ENCODE results near the gene SPEG. TPM values are rescaled to one million over a fixed set of nuclear protein-coding genes. Genes with fewer than 3 reads are reported as not detected.

SPEG gene
- total and polyA plus RNA-seq, 10 donors, result 0.74 to 8.2 (median 3.7) TPM

DNA sequence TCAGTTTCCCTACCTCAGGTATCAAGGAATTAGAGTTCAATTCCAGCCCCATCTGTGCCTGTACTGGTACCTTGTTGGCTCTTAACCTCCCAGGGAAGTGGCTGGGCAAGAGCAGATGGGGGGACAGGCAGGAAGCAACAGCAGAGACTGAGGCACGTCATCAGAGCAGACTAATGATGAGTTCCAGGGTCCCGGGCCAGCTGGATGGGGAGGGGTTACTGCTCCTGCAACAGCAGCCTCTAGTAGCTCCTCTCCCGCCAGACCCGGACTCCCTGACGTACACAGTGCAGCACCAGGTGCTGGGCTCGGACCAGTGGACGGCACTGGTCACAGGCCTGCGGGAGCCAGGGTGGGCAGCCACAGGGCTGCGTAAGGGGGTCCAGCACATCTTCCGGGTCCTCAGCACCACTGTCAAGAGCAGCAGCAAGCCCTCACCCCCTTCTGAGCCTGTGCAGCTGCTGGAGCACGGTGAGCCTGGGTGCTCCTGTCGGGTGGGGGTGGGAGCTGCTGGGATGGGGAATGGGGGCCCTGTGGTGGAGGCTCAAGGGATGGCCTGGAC lies 38.1 kb downstream of the SPEG start:
- Histone ChIP-seq H3K4me1 (peaks cover 0 to 8% (median 2%) of the 10 kb centered on the region in 6 donors), H3K27me3 (replicated peaks in 1 of 7) (peaks cover 0 to 65% (median 0%) of the 10 kb centered on the region in 7 donors), H3K9me3 (no peaks in the 10 kb centered on the region), H3K4me3 (no peak overlapping the region), H3K27ac (no peak overlapping the region), H3K36me3 (no peaks in the 10 kb centered on the region)
- whole genome bisulfite sequencing, 5 donors, result 20 to 94% (median 86%) methylated on average over 1 to 12 of the region's 12 CpGs
- TF ChIP-seq POLR2A (IDR thresholded peaks at IDR 0.05), result no peak
- TF ChIP-seq POLR2AphosphoS5 (IDR thresholded peaks at IDR 0.05), result no peak
- TF ChIP-seq, protein P1, sequence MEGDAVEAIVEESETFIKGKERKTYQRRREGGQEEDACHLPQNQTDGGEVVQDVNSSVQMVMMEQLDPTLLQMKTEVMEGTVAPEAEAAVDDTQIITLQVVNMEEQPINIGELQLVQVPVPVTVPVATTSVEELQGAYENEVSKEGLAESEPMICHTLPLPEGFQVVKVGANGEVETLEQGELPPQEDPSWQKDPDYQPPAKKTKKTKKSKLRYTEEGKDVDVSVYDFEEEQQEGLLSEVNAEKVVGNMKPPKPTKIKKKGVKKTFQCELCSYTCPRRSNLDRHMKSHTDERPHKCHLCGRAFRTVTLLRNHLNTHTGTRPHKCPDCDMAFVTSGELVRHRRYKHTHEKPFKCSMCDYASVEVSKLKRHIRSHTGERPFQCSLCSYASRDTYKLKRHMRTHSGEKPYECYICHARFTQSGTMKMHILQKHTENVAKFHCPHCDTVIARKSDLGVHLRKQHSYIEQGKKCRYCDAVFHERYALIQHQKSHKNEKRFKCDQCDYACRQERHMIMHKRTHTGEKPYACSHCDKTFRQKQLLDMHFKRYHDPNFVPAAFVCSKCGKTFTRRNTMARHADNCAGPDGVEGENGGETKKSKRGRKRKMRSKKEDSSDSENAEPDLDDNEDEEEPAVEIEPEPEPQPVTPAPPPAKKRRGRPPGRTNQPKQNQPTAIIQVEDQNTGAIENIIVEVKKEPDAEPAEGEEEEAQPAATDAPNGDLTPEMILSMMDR (IDR thresholded peaks at IDR 0.05 in 8 of 11, conservative IDR thresholded peaks at IDR 0.05 in 3 of 11), result no peak
- DNase-seq, result no peak
- intact Hi-C loops (cut with DNase I; ENCODE audit: low total_unique reads), result loop anchor here (10.0 kb wide), 1 partner anchor 62 kb away; no protein-coding TSS in a partner anchor

DNA sequence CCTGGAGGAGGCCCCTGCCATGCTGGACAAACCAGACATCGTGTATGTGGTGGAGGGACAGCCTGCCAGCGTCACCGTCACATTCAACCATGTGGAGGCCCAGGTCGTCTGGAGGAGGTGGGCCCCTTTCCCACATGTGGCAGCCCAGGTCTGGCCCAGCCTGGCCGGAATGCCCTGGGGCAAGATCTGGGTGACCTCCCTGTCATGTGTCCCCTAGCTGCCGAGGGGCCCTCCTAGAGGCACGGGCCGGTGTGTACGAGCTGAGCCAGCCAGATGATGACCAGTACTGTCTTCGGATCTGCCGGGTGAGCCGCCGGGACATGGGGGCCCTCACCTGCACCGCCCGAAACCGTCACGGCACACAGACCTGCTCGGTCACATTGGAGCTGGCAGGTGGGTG lies 38.9 kb downstream of the SPEG start:
- 82 to 93% (median 86%) methylated on average over 6 to 18 of the region's 18 CpGs for WGBS, 5 donors
- no peak for TF ChIP-seq POLR2AphosphoS5 (IDR thresholded peaks at IDR 0.05)
- no peak for TF ChIP-seq POLR2A (IDR thresholded peaks at IDR 0.05)
- TF ChIP-seq, protein P1 (IDR thresholded peaks at IDR 0.05 in 8 of 11, conservative IDR thresholded peaks at IDR 0.05 in 3 of 11), result no peak
- peaks cover 0 to 63% (median 0%) of the 10 kb centered on the region in 7 donors for H3K27me3 ChIP-seq (replicated peaks in 1 of 7)
- H3K4me1 ChIP-seq, result peaks cover 0 to 8% (median 2%) of the 10 kb centered on the region in 6 donors
- no peak overlapping the region for H3K4me3 ChIP-seq
- no peaks in the 10 kb centered on the region for H3K9me3 ChIP-seq
- intact Hi-C loops (cut with DNase I; ENCODE audit: low total_unique reads), result loop anchor here (10.0 kb wide), 1 partner anchor 61 kb away; no protein-coding TSS in a partner anchor
- H3K36me3 ChIP-seq, result no peaks in the 10 kb centered on the region
- no peak overlapping the region for H3K27ac ChIP-seq
- DNase-seq, result no peak

DNA sequence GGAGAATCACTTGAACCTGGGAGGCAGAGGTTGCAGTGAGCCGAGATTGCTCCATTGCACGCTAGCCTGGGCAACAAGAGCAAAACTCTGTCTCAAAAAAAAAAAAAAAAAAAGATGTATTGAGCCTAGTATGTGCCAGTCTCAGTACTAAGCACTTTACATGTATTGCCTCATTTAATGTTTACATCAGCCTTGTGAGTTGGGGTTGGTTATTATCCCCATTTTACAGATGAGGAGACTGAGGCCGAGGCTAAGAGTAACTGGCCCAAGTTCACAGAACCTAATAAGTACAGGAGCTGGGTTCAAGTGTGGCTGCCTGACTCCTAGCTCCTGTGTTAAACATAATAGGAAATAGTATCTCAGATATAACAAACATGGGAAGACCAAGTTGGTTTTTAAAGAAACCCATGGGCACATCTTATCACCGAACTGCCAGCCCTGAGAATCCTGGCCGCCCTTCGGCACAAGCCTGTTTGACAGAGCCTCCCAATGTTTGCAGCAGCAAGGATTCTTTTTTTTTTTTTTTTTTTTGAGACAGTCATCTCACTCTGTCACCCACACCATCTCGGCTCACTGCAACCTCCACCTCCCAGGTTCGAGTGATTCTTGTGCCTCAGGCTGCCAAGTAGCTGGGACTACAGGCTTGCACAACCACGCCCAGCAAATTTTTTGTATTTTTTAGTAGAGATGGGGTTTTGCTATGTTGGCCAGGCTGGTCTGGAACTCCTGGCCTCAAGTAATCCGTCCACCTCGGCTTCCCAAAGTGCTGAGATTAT lies 39.8 kb downstream of the SPEG start:
- 73 to 91% (median 80%) methylated on average over 11 of the region's 11 CpGs for WGBS, 5 donors

More for the DNA sequence above, 39.8 kb downstream of the SPEG start:
- no peaks in the 10 kb centered on the region for H3K36me3 ChIP-seq
- H3K27ac ChIP-seq, result no peak overlapping the region
- peaks cover 0 to 8% (median 2%) of the 10 kb centered on the region in 6 donors for H3K4me1 ChIP-seq
- no peak for DNase-seq
- H3K9me3 ChIP-seq, result no peaks in the 10 kb centered on the region
- intact Hi-C loops (cut with DNase I; ENCODE audit: low total_unique reads), result loop anchor here (10.0 kb wide), 1 partner anchor 60 kb away; no protein-coding TSS in a partner anchor
- peaks cover 0 to 62% (median 0%) of the 10 kb centered on the region in 7 donors for H3K27me3 ChIP-seq (replicated peaks in 1 of 7)
- TF ChIP-seq, protein P1 (IDR thresholded peaks at IDR 0.05 in 8 of 11, conservative IDR thresholded peaks at IDR 0.05 in 3 of 11), result no peak
- no peak for TF ChIP-seq POLR2AphosphoS5 (IDR thresholded peaks at IDR 0.05)
- TF ChIP-seq POLR2A (IDR thresholded peaks at IDR 0.05), result no peak
- H3K4me3 ChIP-seq, result no peak overlapping the region
